Adipocyte (in vitro differentiated cells): Measurements from ENCODE around the gene YLPM1.
A peak's percentile ranks its signal among the peaks of the same experiment; 100 is the strongest.

ENCODE experiments used
- DNase-seq: peaks from one replicate; pipeline ENCODE4 v3.0.0-alpha.2; 2015; ENCODE audit warnings: low read depth
- H3K27me3 ChIP-seq: replicated peaks from 2 replicates; pipeline ENCODE4 v1.7.0; 2013; ENCODE audit warnings: mild to moderate bottlenecking, low read length, moderate library complexity; ENCODE audit not compliant: control insufficient read depth, insufficient read depth
- H3K36me3 ChIP-seq: 2 replicates; pipeline ENCODE4 v1.7.0; 2013; ENCODE audit warnings: low read length, mild to moderate bottlenecking, moderate library complexity; ENCODE audit not compliant: control insufficient read depth, insufficient read depth, severe bottlenecking
- H3K4me1 ChIP-seq: 2 replicates; pipeline ENCODE4 v1.7.0; 2013; ENCODE audit warnings: mild to moderate bottlenecking, low read length, moderate library complexity; ENCODE audit not compliant: control insufficient read depth, insufficient read depth
- H3K4me3 ChIP-seq: 2 replicates; pipeline ENCODE4 v1.7.0; 2013; ENCODE audit warnings: mild to moderate bottlenecking, low read length, moderate library complexity
- H3K9ac ChIP-seq: 2 replicates; pipeline ENCODE4 v1.7.0; 2013; ENCODE audit warnings: mild to moderate bottlenecking, low read length, moderate library complexity
- H3K9me3 ChIP-seq: 2 replicates; pipeline ENCODE4 v1.7.0; 2013; ENCODE audit warnings: mild to moderate bottlenecking, low read length, moderate library complexity; ENCODE audit not compliant: control insufficient read depth

The YLPM1 gene

DNA sequence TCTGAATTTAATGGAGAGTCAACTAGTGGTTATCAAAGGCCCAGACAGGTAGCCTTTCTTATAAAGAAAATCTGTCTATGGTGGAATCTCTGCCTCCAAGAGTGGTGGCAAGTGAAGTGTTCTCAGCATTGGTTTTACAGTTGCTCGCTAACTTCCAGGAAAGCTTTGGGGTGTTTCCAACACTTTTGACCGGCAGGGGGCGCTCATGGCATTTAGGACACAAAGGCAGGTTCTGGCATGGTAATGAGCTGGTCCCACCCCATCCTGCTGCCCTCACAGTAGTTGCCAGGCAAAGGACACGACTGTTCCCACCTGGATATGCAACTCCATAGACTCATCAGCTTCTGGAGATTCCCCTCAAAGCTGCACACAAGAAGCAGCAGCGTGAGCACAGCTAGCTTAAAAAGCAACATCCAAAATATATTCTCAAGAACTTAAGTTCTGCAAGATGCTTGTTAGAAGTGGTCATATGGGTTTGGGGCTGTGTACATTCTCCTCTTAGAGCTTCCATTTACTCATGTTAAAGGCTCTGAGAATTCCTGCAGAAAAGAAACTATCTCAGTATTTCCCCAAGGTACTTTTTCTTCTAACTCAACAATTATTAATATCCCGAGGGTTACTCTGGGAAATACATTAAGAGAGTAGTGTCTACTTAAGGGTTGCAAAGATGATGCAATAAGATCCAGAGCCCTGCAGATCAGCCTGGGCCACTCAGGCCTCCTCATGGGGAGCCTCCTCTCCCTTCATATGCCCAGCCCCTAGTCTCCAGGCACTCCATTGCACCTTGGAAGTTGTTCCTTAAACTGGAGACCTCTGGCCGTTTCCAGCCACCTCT, 98.0 kb downstream of the YLPM1 start:
- no peaks in the 10 kb centered on the region for H3K36me3 ChIP-seq

GRCh38 chr14:74861734-74862090, 98.6 kb downstream of the YLPM1 start:
- H3K27me3 ChIP-seq, result no peaks in the 10 kb centered on the region
- no peak overlapping the region for H3K9ac ChIP-seq
- peaks cover 25% of the 10 kb centered on the region for H3K4me1 ChIP-seq
- no peak for DNase-seq
- H3K36me3 ChIP-seq, result no peaks in the 10 kb centered on the region
- H3K4me3 ChIP-seq, result no peak overlapping the region
- no peaks in the 10 kb centered on the region for H3K9me3 ChIP-seq

More for the DNA sequence above, 98.0 kb downstream of the YLPM1 start:
- peak; percentile 96 for DNase-seq
- Histone ChIP-seq H3K9me3 (no peaks in the 10 kb centered on the region), H3K9ac (peak overlapping the region; percentile 41), H3K27me3 (no peaks in the 10 kb centered on the region), H3K4me1 (peaks cover 31% of the 10 kb centered on the region), H3K4me3 (no peak overlapping the region)

GRCh38 chr14:74863274-74863673, 100.2 kb downstream of the YLPM1 start:
- Histone ChIP-seq H3K4me3 (no peak overlapping the region), H3K9ac (no peak overlapping the region), H3K4me1 (peaks cover 16% of the 10 kb centered on the region), H3K27me3 (no peaks in the 10 kb centered on the region), H3K36me3 (no peaks in the 10 kb centered on the region), H3K9me3 (no peaks in the 10 kb centered on the region)
- no peak for DNase-seq

GRCh38 chr14:74864198-74864597, 101.1 kb downstream of the YLPM1 start:
- Histone ChIP-seq H3K27me3 (no peaks in the 10 kb centered on the region), H3K36me3 (no peaks in the 10 kb centered on the region), H3K9ac (no peak overlapping the region), H3K4me3 (no peak overlapping the region), H3K4me1 (peaks cover 15% of the 10 kb centered on the region), H3K9me3 (no peaks in the 10 kb centered on the region)
- no peak for DNase-seq

- H3K4me1 ChIP-seq, result peaks cover 11% of the 10 kb centered on the region
- no peaks in the 10 kb centered on the region for H3K9me3 ChIP-seq
Observed at GRCh38 chr14:74865156-74865555, 102.0 kb downstream of the YLPM1 start.

DNA sequence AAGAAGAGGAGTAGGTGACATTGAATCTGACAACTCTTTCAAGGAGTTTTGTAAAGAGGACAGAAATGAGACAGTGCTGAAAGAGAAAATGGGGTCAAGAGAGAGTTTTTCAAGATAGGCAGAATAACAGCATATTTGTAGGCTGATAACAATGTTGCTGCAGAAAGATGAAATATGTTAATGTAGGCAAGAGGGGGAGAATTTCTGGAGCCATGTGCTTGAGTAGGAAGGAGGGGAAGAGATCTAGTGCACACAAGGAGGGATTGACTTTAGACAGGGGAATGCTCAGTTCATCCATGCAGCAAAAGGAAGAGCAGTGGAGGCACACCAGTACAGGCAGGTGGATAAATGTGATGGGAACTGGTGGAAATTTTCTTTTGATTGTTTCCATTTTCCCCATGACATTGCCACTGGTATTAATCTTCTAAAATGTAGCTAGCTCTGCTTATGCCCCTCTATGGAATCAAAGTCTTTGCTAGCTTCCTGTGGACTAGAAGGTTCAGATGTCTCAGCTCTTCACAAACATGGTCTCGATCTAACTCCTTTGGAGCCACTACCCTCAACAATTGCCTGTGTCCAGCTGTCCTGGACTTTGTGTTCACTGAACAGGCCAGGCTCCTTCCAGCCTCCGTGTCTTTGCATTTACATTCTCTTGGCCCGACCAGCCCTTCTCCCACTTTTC, 103.7 kb downstream of the YLPM1 start:
- no peaks in the 10 kb centered on the region for H3K27me3 ChIP-seq
- no peak overlapping the region for H3K9ac ChIP-seq
- no peaks in the 10 kb centered on the region for H3K36me3 ChIP-seq
- no peak overlapping the region for H3K4me3 ChIP-seq
- no peaks in the 10 kb centered on the region for H3K9me3 ChIP-seq
- peaks cover 4% of the 10 kb centered on the region for H3K4me1 ChIP-seq
- DNase-seq, result no peak

More at GRCh38 chr14:74865156-74865555, 102.0 kb downstream of the YLPM1 start:
- Histone ChIP-seq H3K9ac (no peak overlapping the region), H3K27me3 (no peaks in the 10 kb centered on the region), H3K36me3 (no peaks in the 10 kb centered on the region), H3K4me3 (no peak overlapping the region)
- no peak for DNase-seq

GRCh38 chr14:74867673-74868072, 104.6 kb downstream of the YLPM1 start:
- peak; percentile 82 for DNase-seq
- Histone ChIP-seq H3K9me3 (no peaks in the 10 kb centered on the region), H3K9ac (no peak overlapping the region), H3K36me3 (no peaks in the 10 kb centered on the region), H3K4me1 (peaks cover 4% of the 10 kb centered on the region), H3K4me3 (no peak overlapping the region), H3K27me3 (no peaks in the 10 kb centered on the region)

DNA sequence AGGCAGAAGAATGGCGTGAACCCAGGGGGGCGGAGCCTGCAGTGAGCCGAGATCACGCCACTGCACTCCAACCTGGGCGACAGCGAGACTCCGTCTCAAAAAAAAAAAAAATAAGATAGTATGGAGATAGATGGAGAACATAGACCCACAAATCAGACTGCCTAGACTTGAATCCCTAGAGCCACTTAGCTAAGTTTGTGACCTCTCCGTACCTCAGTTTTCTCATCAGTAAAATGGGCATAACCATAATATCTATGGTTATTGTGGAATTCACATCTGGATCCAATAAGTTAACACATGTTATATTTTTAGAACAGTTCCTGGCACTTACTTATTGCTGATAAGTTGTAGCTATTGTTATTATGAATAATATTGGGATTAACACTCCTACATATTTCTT, 105.6 kb downstream of the YLPM1 start:
- Histone ChIP-seq H3K9me3 (no peaks in the 10 kb centered on the region), H3K36me3 (no peaks in the 10 kb centered on the region), H3K9ac (no peak overlapping the region), H3K4me3 (no peak overlapping the region), H3K4me1 (peaks cover 4% of the 10 kb centered on the region), H3K27me3 (no peaks in the 10 kb centered on the region)
- DNase-seq, result no peak

GRCh38 chr14:74871819-74872218, 108.7 kb downstream of the YLPM1 start:
- Histone ChIP-seq H3K9ac (no peak overlapping the region), H3K9me3 (no peaks in the 10 kb centered on the region), H3K4me1 (peaks cover 9% of the 10 kb centered on the region), H3K27me3 (no peaks in the 10 kb centered on the region), H3K36me3 (no peaks in the 10 kb centered on the region), H3K4me3 (no peak overlapping the region)
- no peak for DNase-seq

DNA sequence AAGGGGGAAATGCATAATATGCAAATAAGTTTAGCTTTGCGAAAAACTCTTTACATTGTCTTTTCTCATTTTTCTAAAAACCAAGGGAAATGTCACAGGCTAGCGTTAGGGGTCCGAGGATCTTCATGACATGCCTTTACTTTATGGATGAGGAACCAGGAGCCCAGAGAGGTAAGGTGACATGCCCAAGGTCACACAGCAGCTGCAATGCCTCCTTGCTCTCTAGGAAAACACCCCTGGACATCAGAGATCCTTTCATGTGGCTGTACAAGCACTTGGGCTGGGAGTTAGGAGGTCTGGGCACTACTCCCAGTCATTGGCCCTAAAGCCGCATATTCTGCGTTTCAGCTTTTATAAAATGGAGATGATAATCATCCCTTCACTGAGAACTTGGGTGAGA, 112.1 kb downstream of the YLPM1 start:
- H3K9me3 ChIP-seq, result no peaks in the 10 kb centered on the region
- H3K36me3 ChIP-seq, result no peaks in the 10 kb centered on the region
- no peak overlapping the region for H3K9ac ChIP-seq
- H3K4me1 ChIP-seq, result peaks cover 5% of the 10 kb centered on the region
- no peaks in the 10 kb centered on the region for H3K27me3 ChIP-seq
- DNase-seq, result no peak
- no peak overlapping the region for H3K4me3 ChIP-seq

DNA sequence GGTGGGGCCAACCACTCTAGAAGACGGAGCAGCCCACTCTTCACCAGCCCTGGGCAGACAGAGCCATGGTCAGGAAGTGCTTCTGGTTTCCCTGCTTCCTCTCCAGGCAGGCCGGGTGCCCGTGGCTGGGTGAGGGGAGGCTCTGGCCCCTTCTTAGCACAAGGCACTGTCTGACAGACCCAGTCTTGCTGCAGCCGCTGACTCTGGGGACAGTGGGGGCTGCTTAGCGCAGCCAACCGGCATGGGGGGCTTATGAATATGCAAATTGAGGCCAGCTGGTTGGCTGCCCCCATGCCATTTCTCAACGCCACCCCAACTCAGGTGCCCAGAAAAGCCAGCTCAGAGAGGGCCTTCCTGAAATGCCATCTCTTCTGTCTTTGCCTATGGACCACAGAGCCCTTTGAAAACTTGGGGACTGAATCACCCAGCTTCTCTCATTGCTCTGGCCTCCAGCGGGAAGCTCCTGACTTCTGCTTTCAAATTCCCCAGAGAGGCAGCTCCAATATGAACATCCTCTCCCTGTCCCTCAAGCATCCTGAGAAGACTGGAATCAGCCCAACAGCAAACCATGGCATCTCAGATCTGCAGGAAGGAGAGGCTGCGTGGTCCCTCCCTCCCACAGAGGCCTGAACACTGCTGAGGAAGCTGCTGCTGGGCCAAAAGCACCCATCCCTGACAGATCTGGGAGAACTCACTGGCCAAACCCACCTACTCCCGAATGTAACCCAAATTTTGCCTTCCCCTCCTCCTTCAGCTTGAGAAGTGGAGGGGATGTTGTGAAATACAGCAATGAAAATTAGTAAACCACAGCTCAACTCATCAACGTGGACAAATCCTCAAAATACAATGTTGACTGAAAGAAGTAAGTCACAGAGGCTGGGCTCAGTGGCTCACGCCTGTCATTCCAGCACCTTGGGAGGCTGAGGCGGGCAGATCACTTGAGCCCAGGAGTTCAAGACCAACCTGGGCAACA, 113.1 kb downstream of the YLPM1 start, which contains the start of gene PROX2:
Gene PROX2 (minus strand): TSS at position 205 of the 973 bp plus-strand sequence. CDS start 12,311 bp downstream, outside the sequence.
- peaks cover 10% of the 10 kb centered on the region for H3K4me1 ChIP-seq
- H3K9me3 ChIP-seq, result no peaks in the 10 kb centered on the region
- no peak within 1 kb of the TSS for H3K9ac ChIP-seq
- H3K4me3 ChIP-seq, result no peak within 1 kb of the TSS
- no peak for DNase-seq
- H3K27me3 ChIP-seq, result no peaks in the 10 kb centered on the region
- H3K36me3 ChIP-seq, result no peaks in the 10 kb centered on the region
